ENCODE measurements around the gene HOXB8.

HOXB8 gene

DNA sequence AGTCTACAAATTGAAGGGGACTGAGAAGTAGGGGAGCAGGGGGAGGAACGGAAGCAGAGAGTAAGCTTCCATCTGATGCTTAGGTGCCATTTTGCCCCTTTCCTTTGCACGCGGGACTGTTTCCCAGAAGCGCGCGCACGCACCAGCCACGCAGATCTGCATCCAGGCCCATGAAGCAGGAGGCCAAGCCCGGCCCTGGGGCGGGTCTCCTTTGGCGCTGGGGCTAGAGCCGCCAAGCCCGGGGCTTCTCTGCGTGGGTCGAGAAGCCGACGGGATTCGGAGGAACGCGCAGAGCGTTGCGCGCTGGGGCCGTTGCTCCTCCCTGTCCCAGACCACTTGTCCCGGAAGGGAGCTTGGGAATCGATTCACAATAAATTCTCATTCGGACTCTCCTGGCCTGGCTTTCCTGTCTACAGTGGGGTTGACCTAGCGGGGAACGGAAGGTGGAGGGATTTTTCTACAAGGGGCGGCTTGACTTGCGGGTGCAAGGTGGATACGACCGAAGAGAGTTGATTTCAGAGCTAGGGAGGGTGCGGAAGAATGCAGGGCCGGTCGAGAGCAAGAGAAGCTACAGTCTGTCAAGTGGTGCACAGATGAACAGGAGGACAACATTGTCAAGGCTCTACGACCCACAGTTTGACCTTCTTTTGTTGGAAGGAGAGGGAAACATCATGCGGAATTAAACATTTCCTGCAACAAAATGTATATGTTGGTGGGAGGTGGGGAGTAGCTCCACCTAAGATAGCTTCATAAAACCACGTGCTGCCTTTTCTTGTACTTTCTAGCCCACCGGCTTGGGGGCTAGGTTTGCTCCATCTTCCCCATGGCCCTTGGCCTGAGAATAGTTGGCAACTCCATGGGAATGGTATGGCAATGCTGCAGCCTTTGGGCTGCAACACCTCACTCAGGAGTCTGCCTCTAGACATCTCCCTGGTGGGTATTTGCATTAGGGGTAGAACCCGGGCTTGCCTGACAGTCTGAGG lies 6.6 kb upstream of the HOXB8 start:
- no peak for DNase-seq (ENCODE audit: low read depth, low spot score)
- Histone ChIP-seq H3K4me3 (no peak overlapping the region), H3K27ac (no peak overlapping the region), H3K36me3 (ENCODE audit: insufficient read depth, low read length) (no peaks in the 10 kb centered on the region), H3K9me3 (ENCODE audit: low read depth, low read length) (no peaks in the 10 kb centered on the region), H3K9ac (ENCODE audit: insufficient read length) (no peak overlapping the region)
- no peak for TF ChIP-seq FOXP2 (optimal IDR thresholded peaks at IDR 0.05; ENCODE audit: control extremely low read depth, extremely low read length, insufficient read depth)
- TF ChIP-seq POLR2AphosphoS5 (IDR thresholded peaks at IDR 0.05; ENCODE audit: borderline replicate concordance, low read depth, low read length) = no peak
- TF ChIP-seq EZH2 (IDR thresholded peaks at IDR 0.05) = no peak

DNA sequence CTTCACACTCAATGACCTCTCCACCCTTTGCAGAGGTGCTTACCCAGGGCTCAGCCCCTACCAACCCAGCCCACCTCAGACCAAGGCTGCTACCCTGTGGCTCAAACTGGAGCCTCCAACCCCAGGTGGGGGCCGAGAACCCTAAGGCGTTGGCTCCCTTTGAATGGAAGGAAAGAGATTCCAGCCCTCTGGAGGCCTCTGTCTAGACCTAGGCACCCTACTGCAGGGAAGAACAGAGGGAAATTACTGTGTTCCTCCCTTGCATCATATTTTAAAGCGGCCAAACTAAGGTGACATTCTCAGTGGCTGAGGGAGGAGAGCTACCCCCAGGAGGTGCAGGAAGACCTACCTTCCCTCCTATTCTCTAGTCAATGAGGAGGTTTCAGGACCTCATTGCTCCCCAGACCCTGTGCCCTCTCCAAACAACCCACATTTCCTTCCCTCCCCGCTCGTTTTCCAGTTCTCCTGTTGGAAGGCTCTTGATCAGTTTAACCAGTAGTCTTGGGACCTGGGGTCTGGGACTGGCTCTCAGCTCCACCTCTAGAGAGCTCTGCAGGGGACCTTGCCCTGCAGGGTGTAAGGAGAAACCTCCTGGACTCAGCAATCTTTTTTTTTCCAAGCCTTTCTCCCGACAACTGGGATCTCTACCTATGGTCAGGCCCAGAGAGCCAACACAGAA lies 5.5 kb upstream of the HOXB8 start:
- H3K9ac ChIP-seq (ENCODE audit: insufficient read length) = no peak overlapping the region
- TF ChIP-seq EZH2 (IDR thresholded peaks at IDR 0.05) (no peak), FOXP2 (optimal IDR thresholded peaks at IDR 0.05; ENCODE audit: control extremely low read depth, extremely low read length, insufficient read depth) (no peak), POLR2AphosphoS5 (IDR thresholded peaks at IDR 0.05; ENCODE audit: borderline replicate concordance, low read depth, low read length) (no peak)

DNA sequence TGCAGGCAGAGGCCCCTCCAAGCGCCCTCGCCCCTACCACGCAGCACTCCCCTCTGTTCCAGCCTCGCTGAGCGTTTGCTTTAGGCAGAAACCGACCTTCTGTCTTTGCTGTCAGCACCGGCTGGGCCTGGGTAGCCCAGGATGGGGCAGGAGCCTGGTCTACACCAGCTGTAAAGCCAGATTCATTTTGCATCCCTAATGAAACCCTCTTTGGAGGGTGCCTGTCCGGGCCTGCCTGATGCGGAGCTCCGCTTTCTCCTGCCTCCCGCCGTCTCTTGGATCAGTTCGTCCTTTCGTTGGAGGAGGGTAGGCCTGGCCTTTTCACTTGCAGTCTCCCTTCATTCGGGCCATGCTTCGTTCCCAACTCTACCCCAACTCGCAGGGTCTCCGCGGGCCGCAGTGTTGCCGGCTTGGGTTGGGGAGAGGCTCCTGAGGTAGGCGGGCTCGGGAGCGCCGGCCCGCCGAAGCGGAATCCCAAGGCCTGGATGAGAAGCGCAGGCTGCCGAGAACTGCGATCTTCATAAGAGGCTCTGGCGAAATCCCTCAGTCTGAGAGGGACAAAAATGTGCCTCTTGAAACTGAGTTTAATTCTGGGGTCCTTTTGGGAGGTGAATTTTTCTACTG lies 4.8 kb upstream of the HOXB8 start:
- Histone ChIP-seq H3K9me3 (ENCODE audit: low read depth, low read length) (no peaks in the 10 kb centered on the region), H3K27ac (no peak overlapping the region), H3K36me3 (ENCODE audit: insufficient read depth, low read length) (no peaks in the 10 kb centered on the region), H3K4me3 (no peak overlapping the region), H3K9ac (ENCODE audit: insufficient read length) (no peak overlapping the region)
- TF ChIP-seq EZH2 (IDR thresholded peaks at IDR 0.05) (no peak), POLR2AphosphoS5 (IDR thresholded peaks at IDR 0.05; ENCODE audit: borderline replicate concordance, low read depth, low read length) (no peak), FOXP2 (optimal IDR thresholded peaks at IDR 0.05; ENCODE audit: control extremely low read depth, extremely low read length, insufficient read depth) (no peak)
- no peak for DNase-seq (ENCODE audit: low read depth, low spot score)

More for the DNA sequence above, 5.5 kb upstream of the HOXB8 start:
- DNase-seq (ENCODE audit: low read depth, low spot score) = no peak
- Histone ChIP-seq H3K27ac (no peak overlapping the region), H3K36me3 (ENCODE audit: insufficient read depth, low read length) (no peaks in the 10 kb centered on the region), H3K4me3 (no peak overlapping the region), H3K9me3 (ENCODE audit: low read depth, low read length) (no peaks in the 10 kb centered on the region)

DNA sequence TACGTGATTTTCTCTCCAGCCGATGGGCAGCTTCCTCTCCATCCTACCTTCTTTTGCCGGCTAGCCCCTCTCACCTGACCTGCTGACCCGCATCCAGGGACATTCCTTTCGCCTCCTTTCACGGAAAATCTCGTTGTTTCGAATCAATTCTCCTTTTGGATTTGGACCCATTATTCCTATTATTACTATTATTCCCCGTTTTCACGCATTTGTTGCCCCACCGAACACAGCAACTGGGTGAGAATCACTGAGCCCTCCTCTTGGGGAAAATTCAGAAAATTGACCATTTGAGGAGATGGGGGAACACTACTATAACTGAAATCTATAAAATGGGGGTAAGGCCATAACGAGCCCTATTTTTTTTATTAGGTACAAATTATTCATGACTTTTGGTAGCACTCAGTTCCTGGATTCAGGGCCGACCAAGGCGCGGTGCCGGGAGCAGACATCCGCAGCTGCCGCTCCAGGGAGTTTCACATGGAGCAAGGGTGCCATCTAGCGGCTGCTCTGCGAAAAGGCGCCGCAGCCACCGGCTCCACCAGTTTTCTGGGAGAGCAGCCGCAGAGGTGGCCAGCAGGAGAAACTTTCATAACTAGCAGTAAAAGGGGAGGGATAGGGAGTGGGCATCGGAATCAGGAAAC lies 3.3 kb upstream of the HOXB8 start:
- no peak for DNase-seq (ENCODE audit: low read depth, low spot score)
- Histone ChIP-seq H3K27ac (no peak overlapping the region), H3K9me3 (ENCODE audit: low read depth, low read length) (no peaks in the 10 kb centered on the region), H3K4me3 (peak overlapping the region; percentile 39), H3K36me3 (ENCODE audit: insufficient read depth, low read length) (no peaks in the 10 kb centered on the region), H3K9ac (ENCODE audit: insufficient read length) (no peak overlapping the region)
- TF ChIP-seq FOXP2 (optimal IDR thresholded peaks at IDR 0.05; ENCODE audit: control extremely low read depth, extremely low read length, insufficient read depth) = no peak
- no peak for TF ChIP-seq POLR2AphosphoS5 (IDR thresholded peaks at IDR 0.05; ENCODE audit: borderline replicate concordance, low read depth, low read length)
- TF ChIP-seq EZH2 (IDR thresholded peaks at IDR 0.05) = no peak

DNA sequence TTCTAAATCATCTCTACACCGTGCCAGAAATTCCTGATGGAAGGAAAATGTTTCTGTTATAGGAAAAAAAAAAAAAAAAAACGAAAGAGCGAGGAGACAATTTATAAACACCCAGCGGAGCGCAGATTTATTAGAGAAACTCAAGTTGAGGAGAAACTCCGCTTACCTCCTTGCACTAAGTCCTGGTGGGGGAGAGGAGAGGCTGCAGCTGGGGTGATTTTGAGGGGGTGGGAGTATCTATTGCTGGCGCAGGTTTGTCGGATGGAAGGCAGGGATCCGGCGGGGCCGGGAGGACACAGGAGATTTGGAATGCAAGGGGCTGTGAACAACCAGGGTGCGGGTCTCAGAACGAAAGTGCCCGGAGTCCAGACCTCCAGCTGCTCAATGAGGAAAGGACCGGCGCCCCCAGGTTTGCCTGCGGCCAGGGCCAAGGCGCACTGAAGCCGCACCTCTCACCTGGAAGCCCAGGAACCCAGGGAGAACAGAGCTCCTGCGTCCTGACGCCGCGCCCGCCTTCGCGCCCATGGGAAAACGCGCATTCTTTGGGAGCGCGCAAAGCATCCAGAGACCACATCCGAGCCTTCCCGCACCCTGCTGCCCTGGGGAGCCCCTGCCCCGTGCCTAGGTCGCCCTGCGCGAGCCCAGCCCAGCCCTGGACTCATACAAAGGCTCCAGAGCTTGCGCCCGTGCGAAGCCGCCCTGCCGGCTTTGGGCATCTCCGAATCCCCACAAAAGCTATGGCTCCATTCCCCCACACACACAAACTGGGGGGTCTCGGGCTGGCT lies 2.6 kb upstream of the HOXB8 start:
- Histone ChIP-seq H3K4me3 (no peak overlapping the region), H3K27ac (no peak overlapping the region), H3K9me3 (ENCODE audit: low read depth, low read length) (no peaks in the 10 kb centered on the region), H3K9ac (ENCODE audit: insufficient read length) (no peak overlapping the region), H3K36me3 (ENCODE audit: insufficient read depth, low read length) (no peaks in the 10 kb centered on the region)
- no peak for DNase-seq (ENCODE audit: low read depth, low spot score)
- TF ChIP-seq POLR2AphosphoS5 (IDR thresholded peaks at IDR 0.05; ENCODE audit: borderline replicate concordance, low read depth, low read length) (no peak), FOXP2 (optimal IDR thresholded peaks at IDR 0.05; ENCODE audit: control extremely low read depth, extremely low read length, insufficient read depth) (no peak), EZH2 (IDR thresholded peaks at IDR 0.05) (no peak)

DNA sequence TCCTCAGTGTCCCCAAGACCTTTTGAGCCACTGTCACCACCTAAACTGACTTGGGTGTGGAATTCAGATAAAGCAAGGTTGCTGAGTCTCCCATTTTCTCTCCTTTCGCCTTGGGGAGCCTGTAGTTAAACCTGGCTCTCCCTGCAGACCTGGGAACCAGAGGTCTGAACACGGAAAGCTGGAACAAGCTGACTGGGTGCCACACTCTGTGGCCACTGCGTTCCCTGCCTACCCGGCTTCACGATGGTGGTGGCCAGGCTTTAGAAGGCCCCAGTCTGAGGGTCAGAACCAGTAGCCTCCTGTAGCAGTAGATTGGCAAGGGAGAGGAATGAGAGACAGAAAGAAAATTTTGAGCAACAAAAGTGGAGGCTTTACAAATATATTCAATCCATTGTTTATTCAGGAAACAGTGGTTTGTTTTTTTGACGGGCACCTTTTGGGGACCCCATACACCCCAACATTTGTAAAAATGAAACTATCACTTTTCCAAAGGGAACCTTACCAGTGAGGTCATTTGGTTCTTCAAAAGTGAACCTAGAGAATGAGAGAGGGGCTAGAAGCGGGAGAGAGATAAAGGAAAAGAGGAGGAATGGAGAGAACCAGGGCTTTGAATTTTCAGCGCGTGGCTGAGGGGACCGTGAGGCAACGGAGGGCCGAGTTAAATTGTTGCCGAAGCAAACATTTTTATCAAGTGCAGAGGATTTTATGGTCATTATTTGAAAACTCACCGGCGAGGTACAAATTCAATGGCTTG lies 1.8 kb upstream of the HOXB8 start:
- no peak overlapping the region for H3K4me3 ChIP-seq
- DNase-seq (ENCODE audit: low read depth, low spot score) = no peak

More for the DNA sequence above, 1.8 kb upstream of the HOXB8 start:
- TF ChIP-seq FOXP2 (optimal IDR thresholded peaks at IDR 0.05; ENCODE audit: control extremely low read depth, extremely low read length, insufficient read depth) = no peak
- TF ChIP-seq EZH2 (IDR thresholded peaks at IDR 0.05) = no peak
- TF ChIP-seq POLR2AphosphoS5 (IDR thresholded peaks at IDR 0.05; ENCODE audit: borderline replicate concordance, low read depth, low read length) = no peak
- no peaks in the 10 kb centered on the region for H3K36me3 ChIP-seq (ENCODE audit: insufficient read depth, low read length)
- no peaks in the 10 kb centered on the region for H3K9me3 ChIP-seq (ENCODE audit: low read depth, low read length)
- no peak overlapping the region for H3K27ac ChIP-seq
- H3K9ac ChIP-seq (ENCODE audit: insufficient read length) = no peak overlapping the region
